Measurements from ENCODE around the gene PSMG2. TPM values are rescaled to one million over a fixed set of nuclear protein-coding genes. Genes with fewer than 3 reads are reported as not detected.

Gene PSMG2
- total RNA-seq, 1 donor from 2014 or later: 96.5 TPM

- H3K4me3 ChIP-seq (ENCODE audit: low read depth, low read length): no peak overlapping the region
- TF ChIP-seq CTCF (conservative IDR thresholded peaks at IDR 0.05; ENCODE audit: low read depth, low read length): peak; percentile 92
- DNase-seq (ENCODE audit: low read depth): no peak
These were observed 42.8 kb upstream of the PSMG2 start for GRCh38 chr18:12659904-12660605.

GRCh38 chr18:12668041-12668440, 34.8 kb upstream of the PSMG2 start:
- no peak for DNase-seq (ENCODE audit: low read depth)
- no peak overlapping the region for H3K4me3 ChIP-seq (ENCODE audit: low read depth, low read length)
- no peak for TF ChIP-seq CTCF (conservative IDR thresholded peaks at IDR 0.05; ENCODE audit: low read depth, low read length)

GRCh38 chr18:12679183-12679786, 23.6 kb upstream of the PSMG2 start:
- DNase-seq (ENCODE audit: low read depth): no peak

DNA sequence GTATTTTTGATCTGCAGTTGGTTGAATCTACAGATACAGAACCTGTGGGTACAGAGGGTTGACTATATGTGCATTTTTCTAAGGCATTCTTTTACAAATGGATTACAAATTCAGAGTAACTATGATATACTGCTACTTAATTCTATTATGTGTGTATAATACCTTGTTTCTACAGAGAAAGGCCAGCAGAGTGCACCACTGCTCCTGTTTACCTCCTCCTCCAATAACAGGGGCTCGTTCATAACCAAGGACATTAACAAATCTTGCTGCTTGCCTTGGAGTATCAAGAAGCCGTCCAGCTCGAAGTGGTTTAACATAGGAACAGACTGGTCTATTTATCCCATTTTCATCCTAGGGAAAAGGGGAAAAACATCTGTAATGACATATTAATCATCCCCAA, 16.7 kb upstream of the PSMG2 start:
- peak; percentile 22 for TF ChIP-seq CTCF (conservative IDR thresholded peaks at IDR 0.05; ENCODE audit: low read depth, low read length)
- no peak overlapping the region for H3K4me3 ChIP-seq (ENCODE audit: low read depth, low read length)
- no peak for DNase-seq (ENCODE audit: low read depth)

More at GRCh38 chr18:12679183-12679786, 23.6 kb upstream of the PSMG2 start:
- H3K4me3 ChIP-seq (ENCODE audit: low read depth, low read length): no peak overlapping the region
- no peak for TF ChIP-seq CTCF (conservative IDR thresholded peaks at IDR 0.05; ENCODE audit: low read depth, low read length)

GRCh38 chr18:12689256-12689850, 13.5 kb upstream of the PSMG2 start:
- no peak overlapping the region for H3K4me3 ChIP-seq (ENCODE audit: low read depth, low read length)
- no peak for TF ChIP-seq CTCF (conservative IDR thresholded peaks at IDR 0.05; ENCODE audit: low read depth, low read length)
- no peak for DNase-seq (ENCODE audit: low read depth)

DNA sequence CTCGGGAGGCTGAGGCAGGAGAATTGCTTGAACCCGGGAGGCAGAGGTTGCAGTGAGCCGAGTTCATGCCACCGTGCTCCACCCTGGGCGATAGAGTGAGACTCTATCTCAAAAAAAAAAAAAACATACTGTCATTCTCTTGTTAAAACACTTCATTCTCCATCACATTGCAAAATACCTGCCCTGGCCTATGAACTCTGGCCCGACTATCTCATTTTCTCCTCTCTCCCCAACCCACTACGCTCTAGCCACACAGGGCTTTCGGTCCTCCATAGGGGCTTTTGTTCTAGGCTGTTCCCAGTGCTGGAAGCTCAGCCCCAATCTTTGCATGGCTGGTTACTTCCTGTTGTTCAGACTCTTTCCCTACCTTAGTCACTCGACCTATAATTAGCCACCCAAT, 10.6 kb upstream of the PSMG2 start:
- no peak for DNase-seq (ENCODE audit: low read depth)
- H3K4me3 ChIP-seq (ENCODE audit: low read depth, low read length): no peak overlapping the region
- no peak for TF ChIP-seq CTCF (conservative IDR thresholded peaks at IDR 0.05; ENCODE audit: low read depth, low read length)

Data from epithelial cell of proximal tubule (primary cell).